ENCODE measurements around the gene LDLRAD3.

Gene LDLRAD3

GRCh38 chr11:35968386-35969088, 24.7 kb downstream of the LDLRAD3 start:
- Histone ChIP-seq H3K9ac (ENCODE audit: low read depth, low read length) (no peak overlapping the region), H3K36me3 (ENCODE audit: insufficient read depth, low read length) (no peaks in the 10 kb centered on the region), H3K9me3 (ENCODE audit: insufficient read depth, low read length, severe bottlenecking) (no peaks in the 10 kb centered on the region), H3K4me1 (ENCODE audit: insufficient read depth, low read length) (no peaks in the 10 kb centered on the region), H4K20me1 (ENCODE audit: insufficient read depth, low read length) (no peaks in the 10 kb centered on the region), H3K27me3 (ENCODE audit: insufficient read depth, low read length, poor library complexity) (no peaks in the 10 kb centered on the region), H3K27ac (ENCODE audit: low read length) (no peak overlapping the region), H2AFZ (ENCODE audit: low read depth, low read length) (no peak overlapping the region), H3K4me3 (ENCODE audit: low read depth in 1 of 2, low read length in 2 of 2) (no peak overlapping the region), H3K79me2 (ENCODE audit: insufficient read depth, low read length) (no peaks in the 10 kb centered on the region), H3K4me2 (ENCODE audit: insufficient read depth, low read length) (no peak overlapping the region)
- ATAC-seq (ENCODE audit: insufficient read depth, low read depth) (no peak), DNase-seq (no peak)
- TF ChIP-seq CTCF (IDR thresholded peaks at IDR 0.05; ENCODE audit: borderline replicate concordance, extremely low read depth, low read length, poor library complexity, severe bottlenecking): no peak
- no peak for TF ChIP-seq EZH2 (IDR thresholded peaks at IDR 0.05; ENCODE audit: borderline replicate concordance, low read depth, low read length, severe bottlenecking)

- ATAC-seq (ENCODE audit: insufficient read depth, low read depth): no peak
- no peaks in the 10 kb centered on the region for H3K4me1 ChIP-seq (ENCODE audit: insufficient read depth, low read length)
- H3K9me3 ChIP-seq (ENCODE audit: insufficient read depth, low read length, severe bottlenecking): no peaks in the 10 kb centered on the region
- H3K9ac ChIP-seq (ENCODE audit: low read depth, low read length): no peak overlapping the region
- no peaks in the 10 kb centered on the region for H4K20me1 ChIP-seq (ENCODE audit: insufficient read depth, low read length)
- H3K4me2 ChIP-seq (ENCODE audit: insufficient read depth, low read length): no peak overlapping the region
- no peak overlapping the region for H2AFZ ChIP-seq (ENCODE audit: low read depth, low read length)
- H3K79me2 ChIP-seq (ENCODE audit: insufficient read depth, low read length): no peaks in the 10 kb centered on the region
- no peak overlapping the region for H3K27ac ChIP-seq (ENCODE audit: low read length)
- no peak for DNase-seq
- H3K4me3 ChIP-seq (ENCODE audit: low read depth in 1 of 2, low read length in 2 of 2): no peak overlapping the region
- no peaks in the 10 kb centered on the region for H3K36me3 ChIP-seq (ENCODE audit: insufficient read depth, low read length)
- no peaks in the 10 kb centered on the region for H3K27me3 ChIP-seq (ENCODE audit: insufficient read depth, low read length, poor library complexity)
- TF ChIP-seq EZH2 (IDR thresholded peaks at IDR 0.05; ENCODE audit: borderline replicate concordance, low read depth, low read length, severe bottlenecking): no peak
- TF ChIP-seq CTCF (IDR thresholded peaks at IDR 0.05; ENCODE audit: borderline replicate concordance, extremely low read depth, low read length, poor library complexity, severe bottlenecking): no peak
These were observed 25.5 kb downstream of the LDLRAD3 start for GRCh38 chr11:35969089-35970042.

GRCh38 chr11:35970445-35970844, 26.6 kb downstream of the LDLRAD3 start:
- H3K36me3 ChIP-seq (ENCODE audit: insufficient read depth, low read length): no peaks in the 10 kb centered on the region
- no peak overlapping the region for H2AFZ ChIP-seq (ENCODE audit: low read depth, low read length)
- no peak overlapping the region for H3K27ac ChIP-seq (ENCODE audit: low read length)
- no peaks in the 10 kb centered on the region for H3K9me3 ChIP-seq (ENCODE audit: insufficient read depth, low read length, severe bottlenecking)
- TF ChIP-seq CTCF (IDR thresholded peaks at IDR 0.05; ENCODE audit: borderline replicate concordance, extremely low read depth, low read length, poor library complexity, severe bottlenecking) (no peak), EZH2 (IDR thresholded peaks at IDR 0.05; ENCODE audit: borderline replicate concordance, low read depth, low read length, severe bottlenecking) (no peak)
- no peak for ATAC-seq (ENCODE audit: insufficient read depth, low read depth)
- H3K9ac ChIP-seq (ENCODE audit: low read depth, low read length): no peak overlapping the region
- DNase-seq: no peak
- H3K27me3 ChIP-seq (ENCODE audit: insufficient read depth, low read length, poor library complexity): no peaks in the 10 kb centered on the region
- no peaks in the 10 kb centered on the region for H3K79me2 ChIP-seq (ENCODE audit: insufficient read depth, low read length)
- no peaks in the 10 kb centered on the region for H3K4me1 ChIP-seq (ENCODE audit: insufficient read depth, low read length)
- no peaks in the 10 kb centered on the region for H4K20me1 ChIP-seq (ENCODE audit: insufficient read depth, low read length)
- H3K4me2 ChIP-seq (ENCODE audit: insufficient read depth, low read length): no peak overlapping the region
- H3K4me3 ChIP-seq (ENCODE audit: low read depth in 1 of 2, low read length in 2 of 2): no peak overlapping the region

Measured in DND-41 (cell line).